NAMALWA (cell line): Measurements from ENCODE around the gene PRDM5.
A peak's percentile ranks its signal among the peaks of the same experiment; 100 is the strongest.
"Not testable (repeated sequence)": the region's sequence is repeated elsewhere in the genome, so short reads cannot be mapped to it uniquely, and the experiment has no call there.

Experiments used
- DNase-seq: peaks from one replicate; pipeline ENCODE4 v3.0.0-alpha.2; 2015; ENCODE audit warnings: low spot score

The PRDM5 gene

DNA sequence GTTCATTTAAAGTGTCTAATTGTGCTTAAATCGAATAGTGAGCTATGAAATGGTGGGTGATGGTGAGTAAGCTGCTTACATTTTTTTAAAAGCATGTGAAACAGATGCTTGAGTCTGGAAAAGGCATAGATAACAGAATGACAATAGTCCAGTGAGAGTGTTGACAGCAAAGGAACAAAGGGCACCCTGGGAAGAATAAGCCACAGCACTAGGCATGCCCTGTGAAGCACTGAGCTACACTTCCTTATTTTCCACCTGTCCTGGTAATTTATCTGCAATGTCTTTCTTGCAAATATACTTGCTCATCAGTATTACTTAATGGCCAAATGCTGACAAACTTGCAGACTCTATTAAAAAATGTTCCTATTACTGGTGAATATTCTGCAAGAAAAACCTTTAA is 168.7 kb downstream of the PRDM5 start:
- DNase-seq = no peak

DNA sequence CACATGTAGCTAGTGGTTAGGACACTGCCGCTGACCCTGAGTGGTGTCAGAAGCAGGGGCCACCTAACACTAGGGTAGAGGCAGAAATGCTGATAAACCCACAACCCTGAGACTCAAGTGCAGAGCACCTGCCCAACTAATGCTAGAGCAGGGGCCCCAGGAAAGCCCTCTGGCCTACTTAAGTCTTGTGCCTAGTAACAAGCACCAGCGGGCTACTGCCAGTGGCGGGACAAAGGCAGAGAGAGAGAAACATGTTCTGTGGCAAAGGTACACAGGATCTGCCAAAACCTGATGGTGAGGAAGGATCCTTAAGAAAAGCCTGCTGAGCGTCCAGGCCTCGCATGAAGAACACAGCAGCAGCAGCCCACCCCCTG is 172.4 kb downstream of the PRDM5 start:
- no peak for DNase-seq

DNA sequence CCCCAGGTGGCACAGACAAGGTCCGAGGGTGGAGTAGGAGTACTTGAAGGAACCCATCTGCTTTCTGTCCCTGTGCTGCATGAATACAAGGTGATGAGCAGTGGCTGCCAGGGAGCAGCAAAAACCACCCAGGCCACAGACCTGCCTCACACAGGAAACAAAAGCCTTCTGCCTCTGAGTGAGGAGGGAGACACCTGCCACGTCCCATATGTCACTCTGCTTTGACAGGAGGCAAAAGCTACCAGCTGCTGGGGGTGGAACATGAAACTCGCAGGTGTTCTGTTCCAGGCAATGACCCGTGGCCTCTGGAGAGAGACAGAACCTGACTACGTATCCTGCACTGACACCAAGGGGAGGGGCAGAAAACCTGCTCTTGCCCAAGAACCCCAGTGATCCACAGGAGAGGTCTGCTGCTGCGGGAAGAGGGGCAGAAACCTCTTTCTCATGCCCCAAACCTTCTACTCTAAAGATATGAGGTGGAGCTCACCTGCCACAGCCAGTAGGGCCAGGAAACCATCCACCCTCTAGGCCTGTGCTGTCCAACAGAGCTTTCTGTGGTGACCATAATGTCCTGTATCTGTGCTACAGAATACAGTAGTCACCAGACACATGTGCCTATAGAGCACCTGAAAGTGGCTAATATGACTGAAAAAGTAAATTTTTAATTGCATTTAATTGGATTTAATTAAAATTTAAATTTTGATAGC is 172.9 kb downstream of the PRDM5 start:
- DNase-seq = peak; percentile 73

DNA sequence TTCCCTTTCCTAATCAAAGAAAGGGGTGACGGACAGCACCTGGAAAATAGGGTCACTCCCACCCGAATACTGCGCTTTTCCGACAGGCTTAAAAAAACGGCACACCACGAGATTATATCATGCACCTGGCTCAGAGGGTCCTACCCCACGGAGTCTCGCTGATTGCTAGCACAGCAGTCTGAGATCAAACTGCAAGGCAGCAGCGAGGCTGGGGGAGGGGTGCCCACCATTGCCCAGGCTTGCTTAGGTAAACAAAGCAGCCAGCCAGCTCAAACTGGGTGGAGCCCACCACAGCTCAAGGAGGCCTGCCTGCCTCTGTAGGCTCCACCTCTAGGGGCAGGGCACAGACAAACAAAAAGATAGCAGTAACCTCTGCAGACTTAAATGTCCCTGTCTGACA is 180.9 kb downstream of the PRDM5 start:
- DNase-seq = not testable (repeated sequence)

DNA sequence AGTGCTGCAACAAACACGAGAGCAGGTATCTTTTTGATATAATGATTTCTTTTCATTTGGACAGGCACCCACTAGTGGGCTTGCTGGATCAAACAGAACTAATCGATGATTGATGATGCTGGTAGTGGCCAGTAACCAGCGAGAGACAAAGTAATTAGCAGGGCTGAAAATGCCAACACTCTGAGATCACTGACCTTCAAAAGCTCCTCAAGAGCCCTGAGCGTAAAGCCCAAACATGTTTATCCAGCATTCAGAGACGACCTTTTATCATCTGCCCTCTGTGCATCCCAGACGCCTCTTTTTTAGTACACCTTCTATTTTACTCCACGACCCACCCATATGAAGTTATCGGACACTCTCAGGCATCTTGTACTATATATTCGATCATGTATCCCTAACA is 186.2 kb downstream of the PRDM5 start:
- DNase-seq = no peak

DNA sequence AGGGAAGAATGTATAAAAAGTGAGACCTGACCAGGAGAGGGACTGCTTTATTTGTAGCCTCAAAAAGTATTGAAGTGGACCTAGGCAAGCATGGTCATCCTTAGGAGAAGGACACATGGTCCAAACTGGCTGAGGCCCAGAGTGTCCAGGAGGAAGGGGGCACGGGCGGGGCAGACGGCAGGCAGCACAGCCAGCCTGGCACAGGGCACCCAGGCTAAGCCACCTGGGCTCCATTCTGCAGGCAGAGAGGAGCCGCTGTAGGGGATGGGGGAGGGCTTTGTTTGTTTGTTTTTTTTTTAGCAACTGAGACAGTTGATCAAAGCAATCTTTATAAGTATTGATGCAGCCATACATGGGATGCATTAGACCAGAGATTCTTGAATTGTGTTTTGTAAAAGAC is 188.6 kb downstream of the PRDM5 start:
- DNase-seq = no peak

DNA sequence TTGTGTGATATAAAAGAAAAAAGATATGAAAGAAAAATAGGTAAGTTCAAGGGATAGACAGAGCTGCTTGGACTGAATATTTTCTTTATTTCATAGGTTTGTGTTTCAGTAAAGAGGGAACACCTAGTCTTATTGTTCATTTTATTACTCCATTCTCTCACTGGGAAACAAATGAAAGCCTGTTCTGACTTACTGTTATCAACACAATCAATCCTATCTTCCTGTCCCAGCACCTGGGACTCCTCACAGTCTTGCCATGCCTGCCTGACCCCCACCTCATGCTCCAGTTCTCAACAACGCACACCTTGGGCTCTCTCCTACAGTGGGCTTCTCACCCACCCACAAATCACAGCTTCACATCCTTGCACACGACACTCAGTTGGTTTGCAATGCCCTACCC is 189.5 kb downstream of the PRDM5 start:
- DNase-seq = no peak

DNA sequence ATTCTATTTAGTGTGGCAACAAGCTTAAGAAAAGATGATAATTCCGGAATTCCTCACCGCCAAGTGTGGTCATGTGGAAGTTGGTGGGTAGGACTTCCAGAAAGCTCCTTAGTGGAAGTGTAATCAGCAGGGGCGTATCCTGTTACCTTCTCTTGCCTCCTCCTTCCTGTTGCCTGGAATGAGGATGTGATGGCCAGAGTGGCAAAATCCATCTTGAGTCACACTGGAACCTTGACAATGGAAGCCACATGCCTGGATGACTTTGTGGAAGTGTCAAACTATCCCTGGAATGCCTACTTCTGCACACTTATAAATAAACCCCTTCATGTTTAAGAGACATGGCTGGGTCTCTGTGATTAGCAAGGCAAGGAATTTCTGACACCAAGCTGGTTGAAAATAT is 191.0 kb downstream of the PRDM5 start:
- DNase-seq = no peak

DNA sequence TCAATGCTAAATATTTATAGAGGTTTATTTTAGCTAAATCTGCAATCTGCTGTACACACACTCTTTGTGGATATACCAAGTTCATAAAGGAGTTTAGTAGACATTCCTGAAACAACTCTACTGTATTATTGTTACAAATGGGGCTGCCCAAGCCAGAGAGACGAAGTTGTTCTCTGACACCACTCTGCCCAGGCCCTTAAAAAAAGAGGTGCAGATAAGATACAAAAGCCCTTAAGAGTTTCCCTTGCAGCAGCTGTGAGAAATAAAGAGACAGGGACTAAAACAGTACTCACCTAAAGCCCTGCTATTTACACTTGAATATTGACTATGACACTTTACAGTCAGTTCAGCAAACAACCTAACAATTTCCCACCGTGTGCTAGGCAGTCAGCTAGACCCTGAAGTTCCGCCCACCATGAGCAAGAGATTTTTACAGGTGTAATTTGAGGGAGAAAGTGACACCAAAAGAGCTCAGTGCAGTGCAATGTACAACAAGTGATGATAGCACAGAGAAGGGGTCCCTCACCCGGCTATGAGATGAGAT is 191.7 kb downstream of the PRDM5 start:
- DNase-seq = no peak

DNA sequence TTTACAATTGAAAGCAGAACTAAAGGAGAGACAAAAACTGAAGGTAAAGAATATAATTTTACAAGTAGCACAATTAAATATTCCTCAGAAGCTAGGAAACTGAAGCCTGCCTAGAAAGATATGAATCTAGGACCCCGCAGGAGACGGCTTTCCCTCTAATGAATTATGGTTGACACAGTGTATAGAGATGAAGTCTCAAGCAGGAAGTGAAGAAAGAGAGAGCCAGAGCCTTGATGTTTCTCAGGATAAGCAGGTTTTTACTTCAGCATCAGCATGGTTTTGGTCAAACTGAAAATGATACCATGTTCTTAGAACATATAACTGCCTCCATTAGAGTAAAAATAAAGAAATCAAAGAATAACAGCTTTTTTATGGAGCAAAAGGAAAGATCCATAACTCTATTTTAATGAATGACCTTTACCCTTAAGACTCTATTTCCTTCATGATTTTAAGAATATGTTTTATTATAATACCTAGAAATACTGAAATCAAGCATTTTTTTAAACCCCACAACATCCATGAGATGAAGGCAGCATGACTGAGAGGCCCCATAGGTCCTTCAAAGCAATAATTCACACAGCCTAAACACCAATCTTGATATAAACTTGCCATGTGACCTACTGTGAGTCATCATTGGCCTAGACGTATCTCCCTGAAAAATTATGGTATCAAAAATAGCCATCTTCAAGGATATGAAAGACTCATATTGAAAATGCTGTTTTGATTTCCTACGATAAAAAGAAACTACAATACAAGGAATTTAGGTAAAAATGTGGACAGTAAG is 193.4 kb downstream of the PRDM5 start:
- no peak for DNase-seq

DNA sequence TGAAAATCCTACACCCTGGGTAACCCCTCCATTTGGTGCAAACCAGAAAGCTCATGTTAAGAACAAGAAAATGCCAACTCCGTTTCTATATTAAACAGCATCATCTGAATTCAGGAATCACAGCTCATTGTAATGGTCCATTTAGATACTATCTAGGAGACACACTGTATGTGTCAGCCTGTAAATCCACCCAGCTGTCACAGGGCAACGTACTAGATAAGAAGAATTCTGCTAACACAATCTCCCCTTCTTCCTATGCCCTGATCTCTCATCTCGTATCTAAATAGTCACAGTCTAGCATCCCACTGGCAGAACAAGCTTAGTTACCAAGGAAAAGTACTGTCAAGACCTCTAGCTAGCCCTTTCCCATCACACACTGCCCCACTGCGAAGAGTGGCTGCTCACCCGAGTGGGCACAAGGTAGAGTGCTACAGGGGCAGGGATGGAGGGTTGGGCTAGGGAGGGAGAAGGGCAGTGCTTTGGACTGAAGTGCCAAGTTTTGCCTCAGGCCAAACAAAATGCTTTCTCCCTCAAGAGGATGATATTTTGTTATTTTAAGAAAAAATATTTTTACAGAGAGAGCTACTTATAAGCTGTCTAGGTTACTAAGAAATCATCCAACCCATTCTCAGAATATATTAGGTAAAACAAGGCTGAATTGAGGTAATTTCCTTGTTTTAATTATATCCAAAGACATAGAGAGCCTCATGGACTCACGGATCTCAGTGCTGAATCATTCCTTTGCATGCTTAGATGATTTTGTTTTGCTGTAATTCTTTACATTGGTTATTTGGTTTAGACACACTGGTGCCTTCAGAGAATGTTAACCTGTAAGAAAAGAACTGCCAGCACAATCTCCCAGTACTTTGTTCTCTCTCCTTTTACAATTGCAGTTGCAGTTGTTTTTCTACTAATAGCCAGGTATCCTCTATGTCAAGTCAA is 196.6 kb downstream of the PRDM5 start:
- no peak for DNase-seq

DNA sequence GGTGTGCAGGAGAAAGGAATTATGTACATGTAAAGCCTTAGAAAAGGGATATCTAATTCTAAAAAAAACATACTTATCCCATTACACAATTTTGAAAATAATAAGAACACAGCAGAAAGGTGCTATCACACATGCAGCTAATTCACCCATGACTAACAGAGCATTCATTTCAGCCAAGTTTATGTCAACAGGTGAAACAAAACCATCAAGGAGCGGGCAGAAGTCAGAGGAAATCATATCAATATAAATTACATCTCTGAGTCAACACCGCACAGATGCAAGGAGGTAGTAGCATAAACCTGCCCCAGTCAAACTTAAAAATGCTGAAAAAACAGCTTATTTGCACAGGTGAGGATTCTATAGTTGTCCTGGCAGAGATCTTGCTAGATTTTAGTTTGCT is 197.9 kb downstream of the PRDM5 start:
- no peak for DNase-seq

DNA sequence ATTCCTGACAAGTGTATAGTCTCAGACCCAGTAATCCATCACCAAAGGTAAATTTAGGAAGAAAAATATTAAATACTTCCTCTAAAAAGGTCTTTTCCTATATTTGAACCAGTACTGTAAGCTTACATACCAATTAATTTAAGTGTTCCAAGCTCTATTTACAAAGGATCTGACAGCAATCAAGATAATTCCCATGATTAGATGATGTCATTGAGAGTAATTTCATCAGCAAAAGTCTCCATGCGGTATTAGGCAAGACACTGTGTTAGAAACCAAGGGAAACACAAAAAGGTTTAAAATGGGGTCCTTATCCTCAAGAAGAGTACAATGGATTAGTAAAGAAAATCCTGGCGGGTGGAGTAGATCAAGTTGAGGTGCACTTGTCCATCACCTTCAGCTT is 198.5 kb downstream of the PRDM5 start:
- DNase-seq = no peak

DNA sequence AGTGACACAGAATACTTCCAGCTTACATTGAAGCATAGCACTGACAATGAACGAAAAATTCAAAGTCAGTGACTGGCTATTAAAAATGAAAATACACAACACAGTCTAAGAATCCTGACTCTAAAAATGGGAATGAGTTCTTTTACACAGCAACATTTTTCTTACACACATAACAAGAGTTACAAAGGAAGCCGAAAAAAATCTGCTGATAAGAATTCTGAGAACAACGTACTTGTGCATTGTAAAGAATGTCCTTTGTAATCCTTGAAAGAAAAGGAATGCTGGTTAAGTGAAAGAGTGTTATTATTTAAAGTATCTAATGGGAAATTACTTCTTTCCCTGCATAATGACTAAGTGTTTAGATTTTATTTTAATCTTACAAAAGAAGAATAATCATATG is 199.4 kb downstream of the PRDM5 start:
- DNase-seq = no peak

DNA sequence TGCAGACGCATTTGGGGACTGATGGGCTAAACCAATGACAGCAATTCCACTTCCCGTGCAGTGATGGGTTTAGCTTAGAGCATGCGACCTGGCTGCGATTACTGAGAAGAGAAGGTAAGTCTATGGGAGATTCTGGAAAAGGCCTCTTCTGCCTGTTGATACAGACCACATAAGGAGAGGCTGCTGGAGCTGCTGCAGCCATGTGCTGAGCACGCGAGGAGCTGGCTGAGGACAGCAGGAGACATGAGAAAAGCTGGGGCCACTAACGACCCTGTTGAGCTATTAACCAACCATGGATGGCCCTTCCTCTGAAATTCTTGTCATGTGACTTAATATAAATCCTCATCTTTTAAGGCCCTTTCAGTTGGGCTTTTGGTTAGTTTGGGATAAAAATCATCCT is 199.9 kb downstream of the PRDM5 start:
- no peak for DNase-seq

DNA sequence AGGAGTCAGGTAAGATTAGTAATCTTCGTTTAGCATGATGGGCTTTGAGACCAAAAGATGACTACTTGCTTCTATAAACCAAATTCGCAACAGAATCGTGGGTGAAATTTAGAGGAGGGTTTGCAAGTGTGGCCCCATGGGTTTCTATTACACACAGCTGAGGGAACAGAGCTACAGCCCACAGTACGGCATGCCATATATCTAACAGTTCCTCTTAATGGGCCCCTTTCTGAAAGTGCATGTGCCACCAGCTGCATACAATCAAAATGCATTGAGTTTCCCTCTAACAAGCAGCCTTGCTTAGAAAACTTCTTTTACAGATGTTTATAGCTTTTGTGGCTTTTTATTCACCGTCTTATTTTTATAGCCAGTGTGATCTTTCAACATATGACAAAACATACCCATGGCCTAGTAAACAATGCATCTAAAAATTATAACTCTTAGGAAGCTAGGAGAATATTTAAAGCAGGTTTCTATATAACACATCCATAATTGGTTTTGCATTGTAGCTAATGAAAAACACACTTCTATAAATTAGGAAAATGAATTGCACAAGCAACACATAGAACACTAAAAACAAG is 202.1 kb downstream of the PRDM5 start:
- peak; percentile 23 for DNase-seq

DNA sequence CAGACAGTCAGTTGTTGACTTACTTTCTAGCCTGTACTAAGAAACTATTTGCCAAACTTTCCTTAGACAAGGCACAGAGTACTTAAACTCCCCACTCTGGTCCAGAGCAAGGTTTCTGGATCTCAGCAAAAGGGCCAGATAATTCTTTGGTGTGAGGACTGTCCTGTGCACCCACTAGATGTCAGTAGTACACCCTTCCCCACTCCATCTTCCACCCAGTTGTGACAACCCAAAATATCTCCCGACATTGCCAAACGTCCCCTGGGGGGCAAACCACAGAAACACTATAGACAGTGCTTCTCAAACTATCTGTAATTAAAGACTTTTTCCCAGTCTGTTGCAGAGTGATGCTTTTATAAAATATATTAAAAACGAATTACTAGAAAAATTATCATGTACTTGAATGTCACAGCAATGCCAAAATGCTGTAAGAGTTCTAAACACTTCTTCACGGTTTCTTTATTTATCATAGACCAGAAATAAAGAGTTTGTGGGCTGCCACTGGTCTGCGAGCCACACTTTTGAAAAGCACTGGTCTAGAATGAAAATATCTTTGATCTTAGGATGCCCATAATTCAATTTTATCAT is 203.5 kb downstream of the PRDM5 start:
- DNase-seq = peak; percentile 76

DNA sequence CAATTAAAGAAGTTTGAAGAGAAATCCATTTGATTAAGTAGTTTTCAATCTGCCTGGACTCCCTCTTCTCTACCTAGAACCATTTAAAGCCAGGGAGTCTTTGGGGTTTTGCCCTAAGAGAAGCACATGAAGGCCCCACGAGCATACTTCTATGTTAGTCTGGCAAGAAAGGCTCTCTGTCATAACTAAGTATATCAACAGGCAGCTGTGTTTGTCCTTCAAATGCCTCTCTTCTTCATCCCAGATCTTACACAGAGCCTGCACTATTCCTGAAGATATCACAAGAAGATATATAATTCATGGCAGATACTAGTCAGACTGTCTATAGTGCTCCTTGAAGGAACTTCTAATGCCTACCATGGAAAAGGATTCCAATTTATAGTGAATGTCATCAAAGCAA is 206.2 kb downstream of the PRDM5 start:
- no peak for DNase-seq

DNA sequence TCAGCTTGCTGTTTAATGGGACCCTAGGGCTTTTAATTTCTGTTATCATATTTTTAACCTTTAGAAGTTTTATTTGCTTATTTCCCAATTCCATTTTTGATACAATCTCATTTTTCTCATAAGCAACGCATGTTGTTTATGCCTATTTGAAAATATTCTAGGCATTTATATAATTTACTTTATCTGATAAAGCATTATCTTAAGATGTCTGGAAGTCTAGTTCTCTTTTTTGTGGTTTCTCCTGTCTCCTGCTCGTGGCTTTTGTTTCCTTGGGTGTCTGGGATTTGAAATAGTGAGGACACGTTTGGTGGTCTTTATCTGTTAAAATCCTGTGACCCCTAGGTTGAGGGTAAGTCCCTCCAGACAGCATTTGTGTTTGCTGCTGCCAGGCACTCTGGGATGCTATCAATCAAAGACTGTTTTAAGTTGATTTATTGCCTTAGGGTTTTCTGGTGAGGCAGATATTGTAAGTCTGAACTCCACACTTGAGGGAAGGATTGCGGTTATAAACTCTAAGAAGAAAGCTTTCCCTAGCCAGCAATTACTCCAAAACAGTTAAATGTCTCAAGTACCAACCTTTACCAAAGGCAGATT is 208.0 kb downstream of the PRDM5 start:
- no peak for DNase-seq

DNA sequence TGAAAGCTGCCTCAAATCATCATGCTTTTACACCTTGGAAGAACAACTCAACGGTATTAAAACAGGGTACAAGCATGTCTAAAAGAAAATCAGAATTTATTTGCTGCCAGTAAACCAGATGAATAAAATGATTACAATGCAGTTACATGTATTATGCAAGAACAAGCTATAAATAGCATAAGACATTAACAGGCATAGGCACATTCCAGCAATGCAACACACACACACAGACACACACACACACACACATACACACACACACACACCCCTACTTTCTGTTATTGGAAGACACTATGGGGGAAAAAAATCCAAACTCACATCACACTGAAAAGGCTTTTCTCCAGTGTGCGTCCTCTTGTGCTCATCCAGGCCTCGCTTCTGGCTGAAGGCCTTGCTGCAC is 212.5 kb downstream of the PRDM5 start:
- DNase-seq = no peak

DNA sequence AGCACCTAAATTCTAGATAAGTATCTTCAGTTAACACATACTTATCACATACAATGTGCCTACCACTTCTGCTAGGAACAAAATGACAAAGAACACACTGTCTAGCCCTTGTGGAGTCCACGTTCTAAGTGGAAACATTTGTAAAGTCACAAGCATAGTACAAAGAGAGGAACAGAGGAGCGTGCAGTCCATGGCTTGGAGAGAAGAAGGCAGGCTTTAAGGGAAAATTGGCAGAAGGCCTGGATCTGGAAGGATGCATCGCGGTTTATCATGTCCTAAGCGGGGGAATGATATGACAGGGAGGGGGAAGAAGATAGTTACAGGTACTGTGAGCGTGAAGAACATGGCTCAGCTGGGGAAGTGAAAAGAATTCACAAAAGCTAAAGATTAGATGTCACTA is 218.0 kb downstream of the PRDM5 start:
- no peak for DNase-seq
